HepG2 (cell line): ENCODE results near the gene TTLL4. TPM values are rescaled to one million over a fixed set of nuclear protein-coding genes. Genes with fewer than 3 reads are reported as not detected.

Experiments
- ATRX ChIP-seq: sonication (generic); formaldehyde crosslinking; IDR thresholded peaks from 2 replicates; pipeline ENCODE4 v1.4.0; 2020; ENCODE audit warnings: missing genetic modification reagents, borderline replicate concordance
- BRCA1 ChIP-seq: sonication (generic); formaldehyde crosslinking; IDR thresholded peaks from 2 replicates; pipeline ENCODE4 v1.4.0; 2020; ENCODE audit warnings: missing genetic modification reagents
- KDM4B ChIP-seq: sonication (generic); formaldehyde crosslinking; IDR thresholded peaks from 2 replicates; pipeline ENCODE4 v1.4.0; 2020; ENCODE audit warnings: missing genetic modification reagents
- MAF1 ChIP-seq: sonication (generic); formaldehyde crosslinking; IDR thresholded peaks from 2 replicates; pipeline ENCODE4 v1.5.0; 2020; ENCODE audit warnings: missing genetic modification reagents, borderline replicate concordance
- MIER2 ChIP-seq: IDR thresholded peaks from 2 replicates; pipeline ENCODE4 v1.6.1; 2016; ENCODE audit warnings: missing biosample characterization, missing genetic modification reagents
- MYPOP ChIP-seq: sonication (generic); formaldehyde crosslinking; IDR thresholded peaks from 2 replicates; pipeline ENCODE4 v1.8.1; 2023; ENCODE audit warnings: mild to moderate bottlenecking, moderate library complexity, missing genetic modification reagents
- NR2F2 ChIP-seq: IDR thresholded peaks from 2 replicates; pipeline ENCODE4 v1.6.1; 2012; ENCODE audit warnings: low read depth, inconsistent platforms, borderline replicate concordance
- PITX1 ChIP-seq: sonication (generic); formaldehyde crosslinking; IDR thresholded peaks from 2 replicates; pipeline ENCODE4 v1.5.1; 2020; ENCODE audit warnings: mild to moderate bottlenecking, missing genetic modification reagents
- PLSCR1 ChIP-seq: sonication (generic); formaldehyde crosslinking; IDR thresholded peaks from 2 replicates; pipeline ENCODE4 v1.5.0; 2020; ENCODE audit warnings: missing genetic modification reagents, mild to moderate bottlenecking, borderline replicate concordance
- POLR2G ChIP-seq: fragments of 200-400 bp; formaldehyde crosslinking; IDR thresholded peaks from 2 replicates; pipeline ENCODE4 v1.6.1; 2018; ENCODE audit warnings: mild to moderate bottlenecking, low read depth, low read length, moderate library complexity
- SALL1 ChIP-seq: sonication (generic); formaldehyde crosslinking; IDR thresholded peaks from 2 replicates; pipeline ENCODE4 v1.8.0; 2022; ENCODE audit warnings: mild to moderate bottlenecking, missing genetic modification reagents
- SAP130 ChIP-seq: IDR thresholded peaks from 2 replicates; pipeline ENCODE4 v1.6.1; 2016; ENCODE audit warnings: low read depth
- ZGPAT ChIP-seq: IDR thresholded peaks from 2 replicates; pipeline ENCODE4 v1.6.1; 2016; ENCODE audit warnings: mild to moderate bottlenecking
- ZNF280D ChIP-seq: sonication (generic); formaldehyde crosslinking; IDR thresholded peaks from 2 replicates; pipeline ENCODE4 v1.5.1; 2020; ENCODE audit warnings: mild to moderate bottlenecking, missing genetic modification reagents
- ZNF543 ChIP-seq: sonication (generic); formaldehyde crosslinking; IDR thresholded peaks from 2 replicates; pipeline ENCODE4 v1.4.0; 2020; ENCODE audit warnings: mild to moderate bottlenecking, missing genetic modification reagents
- ZNF598 ChIP-seq: sonication (generic); formaldehyde crosslinking; IDR thresholded peaks from 2 replicates; pipeline ENCODE4 v1.5.1; 2020; ENCODE audit warnings: mild to moderate bottlenecking, missing genetic modification reagents, borderline replicate concordance
- ZNF619 ChIP-seq: sonication (generic); formaldehyde crosslinking; IDR thresholded peaks from 2 replicates; pipeline ENCODE4 v1.4.0; 2020; ENCODE audit warnings: mild to moderate bottlenecking, missing genetic modification reagents
- ZNF724P ChIP-seq: sonication (generic); formaldehyde crosslinking; IDR thresholded peaks from 2 replicates; pipeline ENCODE4 v1.8.0; 2022; ENCODE audit warnings: missing genetic modification reagents, borderline replicate concordance
- ZNF761 ChIP-seq: sonication (generic); formaldehyde crosslinking; conservative IDR thresholded peaks from 2 replicates; pipeline ENCODE4 v1.4.0; 2020; ENCODE audit warnings: mild to moderate bottlenecking, missing genetic modification reagents
- ZNF773 ChIP-seq: sonication (generic); formaldehyde crosslinking; IDR thresholded peaks from 2 replicates; pipeline ENCODE4 v1.4.0; 2020; ENCODE audit warnings: missing genetic modification reagents, borderline replicate concordance
- ZSCAN9 ChIP-seq: IDR thresholded peaks from 2 replicates; pipeline ENCODE4 v1.6.1; 2016; ENCODE audit warnings: borderline replicate concordance
- polyA plus RNA-seq, 8 experiments: library from polyadenylated mRNA; depleted of rRNA in 3 of 8; stranded (reverse) in 7 of 8; unstranded in 1 of 8; fragments of >200 nt; fragmentation: Illumina TruSeq in 4 of 8; extraction: Trizol in 4 of 8; gene quantifications; 2 replicates each; pipeline versions ENCODE4 v1.2.1 to v1.2.3, GENCODE V29; 2011 to 2016; ENCODE audit warnings: low read depth in 4 of 8, missing spikeins in 1 of 8, mixed read lengths in 1 of 8; ENCODE audit not compliant: insufficient read depth in 1 of 8
- total RNA-seq, 5 experiments: library from RNA; depleted of rRNA; stranded (reverse); fragments of >200 nt; fragmentation: Illumina TruSeq; extraction: Trizol; gene quantifications; 2 replicates each; pipeline ENCODE4 v1.2.3, GENCODE V29; 2016; ENCODE audit warnings: low read depth in 1 of 5

TTLL4 gene
- total and polyA plus RNA-seq, 2 of the 13 experiments (the other 11 are each of a cell fraction or from before 2014, with no cell fraction given): 77.5 to 84.6 TPM

- TF ChIP-seq SALL1 (CRISPR knock-in tag) (peak; percentile 75), NR2F2 (no peak; the same call in 1 of the 2 replicates), ZNF543 (peak; percentile 84), SAP130 (CRISPR knock-in tag) (peak; percentile 77), ZNF280D (peak; percentile 90; the same call in 1 of the 2 replicates), ZNF761 (CRISPR knock-in tag) (peak; percentile 67; the same call in 1 of the 2 replicates), MYPOP (CRISPR knock-in tag) (peak; percentile 45; the same call in 1 of the 2 replicates), ZNF598 (CRISPR knock-in tag) (peak; percentile 84; the same call in 1 of the 2 replicates), ZNF619 (CRISPR knock-in tag) (peak; percentile 22), PITX1 (CRISPR knock-in tag) (peak; percentile 73; the same call in 1 of the 2 replicates), MAF1 (CRISPR knock-in tag) (no peak), PLSCR1 (CRISPR knock-in tag) (no peak), BRCA1 (CRISPR knock-in tag) (no peak), ZGPAT (CRISPR knock-in tag) (peak; percentile 58; the same call in 1 of the 2 replicates), MIER2 (CRISPR knock-in tag) (peak; percentile 79; the same call in 1 of the 2 replicates), ATRX (CRISPR knock-in tag) (no peak), POLR2G (peak; percentile 66), ZNF773 (no peak), KDM4B (CRISPR knock-in tag) (0 out of 2 replicates have a peak, but pooled peaks have one; percentile 60), ZSCAN9 (CRISPR knock-in tag) (no peak), ZNF724P (CRISPR knock-in tag) (no peak)
These were observed 35.2 kb downstream of the TTLL4 start (continued) for GRCh38 chr2:218745559-218746469.
